Fibroblast of lung (primary cell): ENCODE results near the gene WNT6. TPM values are rescaled to one million over a fixed set of nuclear protein-coding genes. Genes with fewer than 3 reads are reported as not detected.
"Not testable (repeated sequence)": the region's sequence is repeated elsewhere in the genome, so short reads cannot be mapped to it uniquely, and the experiment has no call there.

Source experiments
- DNase-seq, 2 donors: peaks; one replicate each; pipeline versions ENCODE4 v3.0.0 to v3.0.0-alpha.2; 2010; ENCODE audit warnings: low read depth in 2 of 2
- H2AFZ ChIP-seq: 2 replicates; pipeline ENCODE4 v1.5.1; 2012; ENCODE audit warnings: low read length, control low read depth, inconsistent platforms
- H3K27ac ChIP-seq: 2 replicates; pipeline ENCODE4 v1.5.1; 2011; ENCODE audit warnings: low read length, control low read depth; ENCODE audit not compliant: insufficient read depth
- H3K27me3 ChIP-seq: 2 replicates; pipeline ENCODE4 v1.5.1; 2011; ENCODE audit warnings: mild to moderate bottlenecking, low read length; ENCODE audit not compliant: control insufficient read depth, insufficient read depth
- H3K36me3 ChIP-seq: 2 replicates; pipeline ENCODE4 v1.5.1; 2011; ENCODE audit warnings: low read length; ENCODE audit not compliant: control insufficient read depth, insufficient read depth
- H3K4me1 ChIP-seq: 2 replicates; pipeline ENCODE4 v1.5.1; 2011; ENCODE audit warnings: low read length; ENCODE audit not compliant: control insufficient read depth, insufficient read depth; ENCODE audit errors: extremely low read depth
- H3K4me2 ChIP-seq: 2 replicates; pipeline ENCODE4 v1.5.1; 2011; ENCODE audit warnings: low read length, control low read depth; ENCODE audit not compliant: insufficient read depth; ENCODE audit errors: extremely low read depth
- H3K4me3 ChIP-seq, 4 experiments: fragments of 200-600 bp in 1 of 4; sonication (generic) in 1 of 4; replicated peaks in 1 of 4; 2 replicates each; pipeline ENCODE4 v1.5.1; 2011 to 2016; ENCODE audit warnings: low read length in 4 of 4, low read depth in 3 of 4, mild to moderate bottlenecking in 3 of 4, control low read depth in 2 of 4, inconsistent platforms in 1 of 4, mixed read lengths in 1 of 4; ENCODE audit not compliant: insufficient read depth in 1 of 4; ENCODE audit errors: control extremely low read depth in 1 of 4
- H3K79me2 ChIP-seq: 2 replicates; pipeline ENCODE4 v1.5.1; 2012; ENCODE audit warnings: mild to moderate bottlenecking, low read length, inconsistent platforms; ENCODE audit not compliant: control insufficient read depth, insufficient read depth
- H3K9ac ChIP-seq: 2 replicates; pipeline ENCODE4 v1.5.1; 2011; ENCODE audit warnings: mild to moderate bottlenecking, low read length, control low read depth; ENCODE audit not compliant: insufficient read depth
- H3K9me3 ChIP-seq: 2 replicates; pipeline ENCODE4 v1.5.1; 2012; ENCODE audit warnings: low read depth, low read length; ENCODE audit not compliant: control insufficient read depth, insufficient read depth
- H4K20me1 ChIP-seq: 2 replicates; pipeline ENCODE4 v1.5.1; 2011; ENCODE audit warnings: low read length; ENCODE audit not compliant: control insufficient read depth, insufficient read depth; ENCODE audit errors: extremely low read depth
- EZH2 ChIP-seq: IDR thresholded peaks from 2 replicates; pipeline ENCODE4 v1.5.1; 2012; ENCODE audit warnings: low read length, control low read depth, mild to moderate bottlenecking; ENCODE audit errors: missing control alignments
- polyA plus RNA-seq, 2 donors: library from polyadenylated mRNA; depleted of rRNA in 1 of 2; stranded (reverse) in 1 of 2; unstranded in 1 of 2; fragments of >200 nt; gene quantifications; 2 replicates each; pipeline ENCODE4 v1.2.1, GENCODE V29; 2011 to 2012; ENCODE audit warnings: missing spikeins in 1 of 2
- total RNA-seq: library from RNA; depleted of rRNA; stranded (reverse); fragments of >200 nt; gene quantifications from 2 replicates; pipeline ENCODE4 v1.2.1, GENCODE V29; 2014
- TF ChIP-seq, protein P1 (sequence below), 2 donors: IDR thresholded peaks in 1 of 2; conservative IDR thresholded peaks in 1 of 2; 1 replicate in 1 of 2; 2 replicates in 1 of 2; pipeline ENCODE4 v1.5.1; 2011 to 2012; ENCODE audit warnings: low read length in 2 of 2, control low read depth in 1 of 2, inconsistent platforms in 1 of 2, low read depth in 1 of 2, mild to moderate bottlenecking in 1 of 2

The WNT6 gene
- total and polyA plus RNA-seq, 2 donors (not counting 1 experiment from before 2014, with no cell fraction given), result not detected

- Histone ChIP-seq H3K27ac (no peak overlapping the region), H3K27me3 (peaks cover 6% of the 10 kb centered on the region), H3K9me3 (no peaks in the 10 kb centered on the region), H2AFZ (no peak overlapping the region), H3K9ac (no peak overlapping the region), H3K4me2 (no peak overlapping the region), H4K20me1 (no peaks in the 10 kb centered on the region), H3K4me3 (no peak overlapping the region), H3K4me1 (no peaks in the 10 kb centered on the region), H3K36me3 (no peaks in the 10 kb centered on the region), H3K79me2 (no peaks in the 10 kb centered on the region)
- TF ChIP-seq EZH2, result no peak
- TF ChIP-seq, protein P1, sequence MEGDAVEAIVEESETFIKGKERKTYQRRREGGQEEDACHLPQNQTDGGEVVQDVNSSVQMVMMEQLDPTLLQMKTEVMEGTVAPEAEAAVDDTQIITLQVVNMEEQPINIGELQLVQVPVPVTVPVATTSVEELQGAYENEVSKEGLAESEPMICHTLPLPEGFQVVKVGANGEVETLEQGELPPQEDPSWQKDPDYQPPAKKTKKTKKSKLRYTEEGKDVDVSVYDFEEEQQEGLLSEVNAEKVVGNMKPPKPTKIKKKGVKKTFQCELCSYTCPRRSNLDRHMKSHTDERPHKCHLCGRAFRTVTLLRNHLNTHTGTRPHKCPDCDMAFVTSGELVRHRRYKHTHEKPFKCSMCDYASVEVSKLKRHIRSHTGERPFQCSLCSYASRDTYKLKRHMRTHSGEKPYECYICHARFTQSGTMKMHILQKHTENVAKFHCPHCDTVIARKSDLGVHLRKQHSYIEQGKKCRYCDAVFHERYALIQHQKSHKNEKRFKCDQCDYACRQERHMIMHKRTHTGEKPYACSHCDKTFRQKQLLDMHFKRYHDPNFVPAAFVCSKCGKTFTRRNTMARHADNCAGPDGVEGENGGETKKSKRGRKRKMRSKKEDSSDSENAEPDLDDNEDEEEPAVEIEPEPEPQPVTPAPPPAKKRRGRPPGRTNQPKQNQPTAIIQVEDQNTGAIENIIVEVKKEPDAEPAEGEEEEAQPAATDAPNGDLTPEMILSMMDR (conservative IDR thresholded peaks at IDR 0.05 in 1 of 2, IDR thresholded peaks at IDR 0.05 in 1 of 2; ENCODE audit: low read depth in 1 of 2, low read length in 2 of 2), result no peak
- DNase-seq, result peak; percentile 57
Observed at GRCh38 chr2:218839430-218839829, 20.2 kb upstream of the WNT6 start.

DNA sequence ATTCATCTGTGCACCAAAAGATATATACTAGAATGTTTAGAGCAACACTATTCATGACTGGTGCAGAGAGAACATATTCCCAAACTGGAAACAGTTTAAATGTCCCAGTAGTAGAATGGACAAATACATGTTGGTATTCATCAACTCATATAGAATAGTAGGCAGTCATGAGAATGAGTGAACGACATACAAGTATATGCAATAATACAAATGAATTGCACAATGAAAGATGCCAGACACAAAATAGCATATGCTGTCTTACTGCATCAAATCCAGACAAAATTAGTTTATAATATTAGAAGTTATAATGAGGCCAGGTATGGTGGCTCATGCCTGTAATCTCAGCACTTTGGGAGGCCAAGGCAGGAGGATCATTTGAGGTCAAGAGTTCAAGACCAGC lies 19.7 kb upstream of the WNT6 start:
- DNase-seq, result no peak
- Histone ChIP-seq H3K9ac (no peak overlapping the region), H3K79me2 (no peaks in the 10 kb centered on the region), H3K27me3 (peaks cover 6% of the 10 kb centered on the region), H3K4me1 (no peaks in the 10 kb centered on the region), H3K9me3 (no peaks in the 10 kb centered on the region), H4K20me1 (no peaks in the 10 kb centered on the region), H3K4me2 (no peak overlapping the region), H3K36me3 (no peaks in the 10 kb centered on the region), H3K27ac (no peak overlapping the region), H2AFZ (no peak overlapping the region), H3K4me3 (no peak overlapping the region)
- no peak for TF ChIP-seq EZH2
- TF ChIP-seq, protein P1 (conservative IDR thresholded peaks at IDR 0.05 in 1 of 2, IDR thresholded peaks at IDR 0.05 in 1 of 2; ENCODE audit: low read depth in 1 of 2, low read length in 2 of 2), result no peak

DNA sequence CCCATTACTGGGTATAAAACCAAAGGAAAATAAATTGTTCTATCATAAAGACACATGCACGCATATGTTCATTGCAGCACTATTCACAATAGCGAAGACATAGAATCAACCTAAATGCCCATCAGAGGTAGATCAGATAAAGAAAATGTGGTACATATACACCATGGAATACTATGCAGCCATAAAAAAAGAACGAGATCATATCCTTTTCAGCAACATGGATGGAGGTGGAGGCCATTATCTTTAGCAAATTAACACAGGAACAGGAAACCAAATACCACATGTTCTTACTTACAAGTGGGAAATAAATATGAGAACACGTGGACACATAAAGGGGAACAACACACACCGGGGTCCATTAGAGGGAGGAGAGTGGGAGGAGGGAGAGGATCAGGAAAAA lies 15.3 kb upstream of the WNT6 start:
- H3K27me3 ChIP-seq, H3K36me3 ChIP-seq, H3K4me1 ChIP-seq, H3K79me2 ChIP-seq, H3K4me3 ChIP-seq, DNase-seq, H2AFZ ChIP-seq, H3K9me3 ChIP-seq, H3K4me2 ChIP-seq, H3K27ac ChIP-seq, H4K20me1 ChIP-seq, H3K9ac ChIP-seq: not testable (repeated sequence)

DNA sequence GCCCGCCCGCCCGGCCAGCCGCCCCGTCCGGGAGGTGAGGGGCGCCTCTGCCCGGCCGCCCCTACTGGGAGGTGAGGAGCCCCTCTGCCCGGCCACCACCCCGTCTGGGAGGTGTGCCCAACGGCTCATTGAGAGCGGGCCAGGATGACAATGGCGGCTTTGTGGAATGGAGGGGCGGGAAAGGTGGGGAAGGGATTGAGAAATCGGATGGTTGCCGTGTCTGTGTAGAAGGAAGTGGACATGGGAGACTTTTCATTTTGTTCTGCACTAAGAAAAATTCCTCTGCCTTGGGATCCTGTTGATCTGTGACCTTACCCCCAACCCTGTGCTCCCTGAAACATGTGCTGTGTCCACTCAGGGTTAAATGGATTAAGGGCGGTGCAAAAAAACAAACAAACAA lies 12.6 kb upstream of the WNT6 start:
- not testable (repeated sequence) for H3K4me2 ChIP-seq, H3K4me1 ChIP-seq

More for the DNA sequence above, 12.6 kb upstream of the WNT6 start:
- H3K4me3 ChIP-seq, H3K36me3 ChIP-seq, H4K20me1 ChIP-seq, H3K9me3 ChIP-seq, DNase-seq, H3K27ac ChIP-seq, H3K27me3 ChIP-seq, H3K9ac ChIP-seq, H2AFZ ChIP-seq, H3K79me2 ChIP-seq: not testable (repeated sequence)
